ENCODE data around the gene PACS2. TPM values are rescaled to one million over a fixed set of nuclear protein-coding genes. Genes with fewer than 3 reads are reported as not detected.

PACS2 gene
- total RNA-seq, 3 donors from 2014 or later (not counting 1 experiment from before 2014, with no cell fraction given) = 58.4 to 76.5 (median 69.2) TPM

- Mint-ChIP-seq H3K27ac (peak overlapping the region; percentile 46 to 86), H3K36me3 (no peaks in the 10 kb centered on the region), H3K27me3 (ENCODE audit: low read depth in 2 of 2) (no peaks in the 10 kb centered on the region), H3K9me3 (no peaks in the 10 kb centered on the region), H3K4me3 (peak overlapping the region; percentile 87), H3K4me1 (peaks cover 29 to 37% of the 10 kb centered on the region in 2 donors)
- Histone ChIP-seq H3K4me3 (ENCODE audit: low read length) (peak overlapping the region; percentile 63), H3K27ac (ENCODE audit: low read length) (no peak overlapping the region), H3K27me3 (ENCODE audit: control insufficient read depth, insufficient read depth, low read length) (no peaks in the 10 kb centered on the region), H3K9me3 (ENCODE audit: control insufficient read depth, insufficient read depth, low read length) (no peaks in the 10 kb centered on the region), H3K4me1 (ENCODE audit: control insufficient read depth, insufficient read depth, low read length) (peaks cover 41% of the 10 kb centered on the region), H3K36me3 (ENCODE audit: control insufficient read depth, insufficient read depth, low read length) (no peaks in the 10 kb centered on the region)
- intact Hi-C loops (cut with micrococcal nuclease) = no loop called here
- no peak for ATAC-seq
- 56% methylated on average over 21 of the region's 23 CpGs for WGBS (ENCODE audit: insufficient coverage)
- no peak for TF ChIP-seq CTCF (IDR thresholded peaks at IDR 0.05)
- no peak for DNase-seq
Measured at GRCh38 chr14:105420974-105421674, 106.6 kb downstream of the PACS2 start.

- WGBS (ENCODE audit: insufficient coverage) = 35% methylated on average over 32 of the region's 32 CpGs
- Mint-ChIP-seq H3K27me3 (ENCODE audit: low read depth in 2 of 2) (no peaks in the 10 kb centered on the region), H3K4me3 (peak overlapping the region; percentile 87), H3K36me3 (no peaks in the 10 kb centered on the region), H3K27ac (peak overlapping the region; percentile 68 to 86), H3K9me3 (no peaks in the 10 kb centered on the region), H3K4me1 (peaks cover 34 to 44% of the 10 kb centered on the region in 2 donors)
- intact Hi-C loops (cut with micrococcal nuclease) = no loop called here
- TF ChIP-seq CTCF (IDR thresholded peaks at IDR 0.05) = no peak
- Histone ChIP-seq H3K36me3 (ENCODE audit: control insufficient read depth, insufficient read depth, low read length) (no peaks in the 10 kb centered on the region), H3K27ac (ENCODE audit: low read length) (no peak overlapping the region), H3K4me1 (ENCODE audit: control insufficient read depth, insufficient read depth, low read length) (peaks cover 41% of the 10 kb centered on the region), H3K9me3 (ENCODE audit: control insufficient read depth, insufficient read depth, low read length) (no peaks in the 10 kb centered on the region), H3K4me3 (ENCODE audit: low read length) (no peak overlapping the region), H3K27me3 (ENCODE audit: control insufficient read depth, insufficient read depth, low read length) (no peaks in the 10 kb centered on the region)
- DNase-seq = no peak
- peak in 2 of 3 donors; percentile 10 to 31 for ATAC-seq
Measured at GRCh38 chr14:105421723-105422615, 107.4 kb downstream of the PACS2 start.

GRCh38 chr14:105422695-105423487 is 108.3 kb downstream of the PACS2 start:
- Mint-ChIP-seq H3K4me1 (peaks cover 40 to 50% of the 10 kb centered on the region in 2 donors), H3K9me3 (no peaks in the 10 kb centered on the region), H3K36me3 (no peaks in the 10 kb centered on the region), H3K27me3 (ENCODE audit: low read depth in 2 of 2) (no peaks in the 10 kb centered on the region), H3K4me3 (peak overlapping the region; percentile 28), H3K27ac (peak overlapping the region; percentile 68 to 86)
- intact Hi-C loops (cut with micrococcal nuclease) = no loop called here
- Histone ChIP-seq H3K4me3 (ENCODE audit: low read length) (no peak overlapping the region), H3K36me3 (ENCODE audit: control insufficient read depth, insufficient read depth, low read length) (no peaks in the 10 kb centered on the region), H3K27ac (ENCODE audit: low read length) (no peak overlapping the region), H3K27me3 (ENCODE audit: control insufficient read depth, insufficient read depth, low read length) (no peaks in the 10 kb centered on the region), H3K4me1 (ENCODE audit: control insufficient read depth, insufficient read depth, low read length) (peaks cover 41% of the 10 kb centered on the region), H3K9me3 (ENCODE audit: control insufficient read depth, insufficient read depth, low read length) (no peaks in the 10 kb centered on the region)
- no peak for TF ChIP-seq CTCF (IDR thresholded peaks at IDR 0.05)
- ATAC-seq (no peak), DNase-seq (no peak)
- 89% methylated on average over 21 of the region's 21 CpGs for WGBS (ENCODE audit: insufficient coverage)
